HFFc6 (cell line): ENCODE data around the gene MNAT1. TPM values are rescaled to one million over a fixed set of nuclear protein-coding genes. Genes with fewer than 3 reads are reported as not detected.
"Not testable (repeated sequence)": the region's sequence is repeated elsewhere in the genome, so short reads cannot be mapped to it uniquely, and the experiment has no call there.

ENCODE experiments used
- DNase-seq: peaks from one replicate; pipeline ENCODE4 v3.0.0-alpha.2; 2018
- H3K27ac Mint-ChIP-seq: 2 replicates; pipeline ENCODE4 v1.8.0; 2020; ENCODE audit warnings: mild to moderate bottlenecking, mixed read lengths
- H3K27me3 Mint-ChIP-seq: 2 replicates; pipeline ENCODE4 v1.8.0; 2021; ENCODE audit warnings: mild to moderate bottlenecking, moderate library complexity, mixed read lengths; ENCODE audit not compliant: insufficient read depth
- H3K36me3 Mint-ChIP-seq: 2 replicates; pipeline ENCODE4 v1.8.0; 2021; ENCODE audit warnings: low read depth, mixed read lengths
- H3K4me1 Mint-ChIP-seq: 2 replicates; pipeline ENCODE4 v1.8.0; 2020; ENCODE audit warnings: low read depth, mixed read lengths
- H3K4me3 Mint-ChIP-seq: 2 replicates; pipeline ENCODE4 v1.8.0; 2020; ENCODE audit warnings: mild to moderate bottlenecking, moderate library complexity, mixed read lengths
- H3K9me3 Mint-ChIP-seq: 2 replicates; pipeline ENCODE4 v1.8.0; 2020; ENCODE audit warnings: mild to moderate bottlenecking, mixed read lengths
- total RNA-seq, 6 experiments: library from RNA; stranded (reverse); fragmentation: NEBNext Ultra II Directional; extraction: Animal tissue kit (Norgen Biotek cat#: 25700); gene quantifications; 2 replicates in 1 of 6; 3 replicates in 5 of 6; pipeline ENCODE4 v1.2.3, GENCODE V29; 2021
- TF ChIP-seq, protein P1 (sequence below): fragments of 200-600 bp; sonication (generic); IDR thresholded peaks from 2 replicates; pipeline ENCODE4 v1.5.0; 2021; ENCODE audit warnings: antibody characterized with exemption, mild to moderate bottlenecking

The MNAT1 gene
- total RNA-seq, 6 experiments from 2014 or later, result 55.8 to 69.4 (median 58.7) TPM

DNA sequence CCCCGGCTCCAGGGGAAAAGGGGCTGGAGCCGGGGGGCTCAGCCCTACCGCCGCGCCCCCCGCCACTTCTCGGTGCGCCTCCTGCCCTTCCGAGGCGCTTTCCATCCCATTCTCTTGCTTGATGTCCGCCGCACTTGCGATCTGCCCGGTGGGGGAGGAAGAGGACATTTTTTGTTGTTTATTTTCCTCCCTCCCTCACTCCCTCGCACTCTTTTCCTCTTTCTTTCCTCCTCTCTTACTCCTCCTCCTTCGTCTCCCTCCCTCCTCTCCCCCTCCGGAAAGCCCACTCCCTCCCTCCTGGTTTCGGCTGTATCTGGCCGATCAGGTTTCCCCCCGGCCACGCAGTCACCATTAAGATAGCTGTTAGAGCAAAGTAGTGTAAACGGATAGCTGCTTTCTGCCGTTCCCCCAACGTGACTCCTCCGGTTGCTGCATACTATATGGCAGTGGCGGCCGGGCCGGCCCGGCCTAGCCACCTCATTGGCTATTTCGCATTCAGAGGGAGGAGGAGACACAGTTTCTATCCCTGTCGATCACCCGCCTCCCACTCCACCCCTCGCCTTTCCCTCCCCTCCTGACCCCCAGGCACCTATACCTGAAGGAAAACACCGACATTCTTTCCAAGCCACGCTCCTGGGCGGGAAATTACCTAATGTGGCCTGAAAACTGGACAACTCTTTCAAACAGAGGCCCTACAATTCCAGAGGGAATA lies 10.5 kb upstream of the MNAT1 start, which contains the start of gene SIX4:
Gene SIX4 (minus strand): TSS at position 445 of the 712 bp plus-strand sequence. CDS start 277 bp downstream, at position 168.
- TF ChIP-seq, protein P1, sequence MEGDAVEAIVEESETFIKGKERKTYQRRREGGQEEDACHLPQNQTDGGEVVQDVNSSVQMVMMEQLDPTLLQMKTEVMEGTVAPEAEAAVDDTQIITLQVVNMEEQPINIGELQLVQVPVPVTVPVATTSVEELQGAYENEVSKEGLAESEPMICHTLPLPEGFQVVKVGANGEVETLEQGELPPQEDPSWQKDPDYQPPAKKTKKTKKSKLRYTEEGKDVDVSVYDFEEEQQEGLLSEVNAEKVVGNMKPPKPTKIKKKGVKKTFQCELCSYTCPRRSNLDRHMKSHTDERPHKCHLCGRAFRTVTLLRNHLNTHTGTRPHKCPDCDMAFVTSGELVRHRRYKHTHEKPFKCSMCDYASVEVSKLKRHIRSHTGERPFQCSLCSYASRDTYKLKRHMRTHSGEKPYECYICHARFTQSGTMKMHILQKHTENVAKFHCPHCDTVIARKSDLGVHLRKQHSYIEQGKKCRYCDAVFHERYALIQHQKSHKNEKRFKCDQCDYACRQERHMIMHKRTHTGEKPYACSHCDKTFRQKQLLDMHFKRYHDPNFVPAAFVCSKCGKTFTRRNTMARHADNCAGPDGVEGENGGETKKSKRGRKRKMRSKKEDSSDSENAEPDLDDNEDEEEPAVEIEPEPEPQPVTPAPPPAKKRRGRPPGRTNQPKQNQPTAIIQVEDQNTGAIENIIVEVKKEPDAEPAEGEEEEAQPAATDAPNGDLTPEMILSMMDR, result no peak
- Mint-ChIP-seq H3K27me3 (no peaks in the 10 kb centered on the region; the same call in 1 of the 2 replicates), H3K9me3 (no peaks in the 10 kb centered on the region), H3K27ac (peak within 1 kb of the TSS; percentile 97), H3K4me3 (peak within 1 kb of the TSS; percentile 98), H3K4me1 (peaks cover 23% of the 10 kb centered on the region), H3K36me3 (peaks cover 10% of the 10 kb centered on the region; the same call in 1 of the 2 replicates)
- peak; percentile 77 for DNase-seq

DNA sequence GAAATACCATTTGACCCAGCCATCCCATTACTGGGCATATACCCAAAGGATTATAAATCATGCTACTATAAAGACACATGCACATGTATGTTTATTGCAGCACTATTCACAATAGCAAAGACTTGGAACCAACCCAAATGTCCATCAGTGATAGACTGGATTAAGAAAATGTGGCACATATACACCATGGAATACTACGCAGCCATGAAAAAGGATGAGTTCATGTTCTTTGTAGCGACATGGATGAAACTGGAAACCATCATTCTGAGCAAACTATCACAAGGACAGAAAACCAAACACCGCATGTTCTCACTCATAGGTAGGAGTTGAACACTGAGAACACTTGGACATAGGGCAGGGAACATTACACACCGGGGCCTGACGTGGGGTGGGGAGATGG lies 3.3 kb upstream of the MNAT1 start:
- not testable (repeated sequence) for H3K27ac Mint-ChIP-seq, H3K4me3 Mint-ChIP-seq, H3K27me3 Mint-ChIP-seq, H3K36me3 Mint-ChIP-seq, H3K9me3 Mint-ChIP-seq, DNase-seq
- H3K4me1 Mint-ChIP-seq, result peaks cover 17% of the 10 kb centered on the region

DNA sequence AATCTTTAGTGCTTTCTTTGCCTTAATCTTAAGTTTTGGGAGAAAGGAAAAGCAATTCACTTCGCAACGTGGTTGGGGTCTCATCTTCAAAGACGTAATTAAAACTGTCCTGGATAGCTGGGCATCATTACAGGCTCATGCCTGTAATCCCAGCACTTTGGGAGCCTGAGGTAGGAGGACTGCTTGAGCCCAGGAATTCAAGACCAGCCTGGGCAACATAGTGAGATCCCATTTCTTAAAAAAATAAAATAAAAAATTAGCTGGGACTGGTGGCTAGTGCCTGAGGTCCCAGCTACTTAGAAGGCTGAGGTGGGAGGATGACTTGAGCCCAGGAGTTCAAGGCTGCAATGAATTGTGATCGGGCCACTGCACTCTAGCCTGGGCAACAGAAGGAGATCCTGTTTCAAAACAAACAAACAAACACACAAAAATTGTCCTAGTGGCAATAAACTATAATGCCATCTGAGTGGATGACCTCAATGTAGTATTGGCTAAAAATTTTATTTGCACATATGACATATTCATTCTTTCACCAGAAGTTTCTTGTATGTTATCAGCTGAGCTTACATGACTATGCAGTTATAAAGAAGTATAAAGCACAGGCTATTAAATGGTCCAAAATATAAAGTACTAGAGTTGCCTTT lies 1.6 kb upstream of the MNAT1 start:
- Mint-ChIP-seq H3K4me1 (peaks cover 19% of the 10 kb centered on the region), H3K4me3 (no peak overlapping the region), H3K9me3 (peaks cover 4% of the 10 kb centered on the region; the same call in 1 of the 2 replicates), H3K27ac (no peak overlapping the region), H3K27me3 (no peaks in the 10 kb centered on the region; the same call in 1 of the 2 replicates), H3K36me3 (peaks cover 5% of the 10 kb centered on the region)
- no peak for DNase-seq
- TF ChIP-seq, protein P1, result 0 out of 2 replicates have a peak, but pooled peaks have one; percentile 11

DNA sequence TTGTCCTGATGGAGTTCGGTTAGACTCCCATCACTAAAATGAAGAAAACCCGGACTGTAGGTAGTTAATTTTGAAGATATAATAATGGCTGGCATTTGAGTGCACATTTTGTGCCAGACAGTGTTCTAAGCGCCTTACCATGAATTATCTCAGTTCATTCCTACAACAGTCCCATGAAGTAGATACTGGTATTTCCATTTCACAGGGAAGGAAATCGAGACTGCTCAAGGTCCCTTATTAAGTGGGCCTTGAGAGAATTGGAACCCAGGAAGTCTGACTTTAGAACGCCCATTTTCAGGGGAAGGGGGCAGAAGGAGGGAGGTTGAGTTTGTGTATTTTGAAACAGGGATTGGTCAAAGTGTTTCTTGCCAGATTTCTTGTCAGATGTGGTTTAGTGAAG lies 855 bp downstream of the MNAT1 start:
- Mint-ChIP-seq H3K27me3 (no peaks in the 10 kb centered on the region; the same call in 1 of the 2 replicates), H3K27ac (peak overlapping the region; percentile 95)

DNA sequence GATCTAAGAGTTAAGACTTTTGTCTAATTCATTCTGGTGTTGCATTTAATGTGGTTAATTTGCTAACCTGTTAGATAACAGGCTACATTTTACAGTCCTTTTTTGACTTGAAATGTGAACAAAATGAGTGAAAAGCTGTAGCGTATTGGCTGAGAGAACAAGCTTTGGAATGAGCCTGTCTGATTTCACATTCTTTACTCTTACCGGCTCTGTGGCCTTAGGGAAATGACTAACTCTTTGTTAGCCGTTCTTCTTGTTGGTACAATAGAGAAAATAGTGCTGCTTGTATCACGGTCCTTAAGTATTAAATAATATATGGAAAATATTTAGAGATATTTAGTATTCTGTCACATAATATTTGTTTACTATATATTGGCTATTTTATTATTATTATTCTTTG lies 1.9 kb downstream of the MNAT1 start:
- H3K4me3 Mint-ChIP-seq, result peak overlapping the region; percentile 99
- TF ChIP-seq, protein P1, result no peak
- peak; percentile 81 for DNase-seq
- H3K36me3 Mint-ChIP-seq, result peaks cover 5% of the 10 kb centered on the region
- H3K27me3 Mint-ChIP-seq, result no peaks in the 10 kb centered on the region; the same call in 1 of the 2 replicates
- H3K9me3 Mint-ChIP-seq, result no peaks in the 10 kb centered on the region
- H3K4me1 Mint-ChIP-seq, result peaks cover 33% of the 10 kb centered on the region
- peak overlapping the region; percentile 95 for H3K27ac Mint-ChIP-seq

More for the DNA sequence above, 855 bp downstream of the MNAT1 start:
- Mint-ChIP-seq H3K9me3 (peaks cover 4% of the 10 kb centered on the region; the same call in 1 of the 2 replicates), H3K4me3 (peak overlapping the region; percentile 99), H3K4me1 (peaks cover 33% of the 10 kb centered on the region), H3K36me3 (peaks cover 5% of the 10 kb centered on the region)
- TF ChIP-seq, protein P1, result no peak
- DNase-seq, result no peak
